GM21515 (cell line): ENCODE results near the gene CNOT6L.
"Not testable (repeated sequence)": the region's sequence is repeated elsewhere in the genome, so short reads cannot be mapped to it uniquely, and the experiment has no call there.

Experiments
- ATAC-seq: cut with Tn5 transposase; IDR thresholded peaks from one replicate; pipeline ENCODE4 v1.9.1; 2021; ENCODE audit not compliant: unreplicated experiment

Gene CNOT6L

GRCh38 chr4:77782102-77782835, 36.9 kb downstream of the CNOT6L start:
- ATAC-seq = no peak

- not testable (repeated sequence) for ATAC-seq
Measured at GRCh38 chr4:77780762-77781161, 38.4 kb downstream of the CNOT6L start.

DNA sequence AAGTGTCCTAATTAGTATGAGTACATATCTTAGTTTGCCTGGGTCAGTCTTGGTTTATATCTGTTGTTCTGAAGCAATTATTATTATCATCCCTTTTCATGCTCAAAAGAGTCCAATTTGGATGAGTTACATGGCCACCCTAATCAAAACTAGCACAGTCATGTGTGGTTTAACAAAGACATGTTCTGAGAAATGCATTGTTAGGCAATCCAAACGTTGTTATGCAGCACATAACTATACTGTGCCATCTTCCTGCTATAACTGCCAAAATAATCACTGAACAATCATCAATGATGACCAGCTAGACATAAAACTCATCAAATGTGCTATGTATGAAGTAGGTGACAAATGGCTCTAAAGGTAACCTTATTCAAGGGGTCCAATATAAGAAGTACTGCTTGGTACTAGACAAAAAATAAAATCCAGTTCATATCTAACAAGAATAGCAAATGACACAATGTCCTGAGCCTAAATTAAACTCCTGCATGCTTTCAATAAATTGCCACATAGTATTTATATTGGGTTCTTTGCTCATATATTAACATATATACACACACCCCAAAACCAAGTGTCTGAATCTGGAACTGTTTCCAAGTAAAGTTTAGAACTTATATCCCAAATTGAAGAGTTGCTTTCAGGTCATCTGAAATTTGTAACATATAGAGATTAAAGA, 41.9 kb downstream of the CNOT6L start:
- no peak for ATAC-seq

- no peak for ATAC-seq
Measured at GRCh38 chr4:77776182-77777134, 42.7 kb downstream of the CNOT6L start.

GRCh38 chr4:77773101-77773500, 46.1 kb downstream of the CNOT6L start:
- ATAC-seq = no peak

DNA sequence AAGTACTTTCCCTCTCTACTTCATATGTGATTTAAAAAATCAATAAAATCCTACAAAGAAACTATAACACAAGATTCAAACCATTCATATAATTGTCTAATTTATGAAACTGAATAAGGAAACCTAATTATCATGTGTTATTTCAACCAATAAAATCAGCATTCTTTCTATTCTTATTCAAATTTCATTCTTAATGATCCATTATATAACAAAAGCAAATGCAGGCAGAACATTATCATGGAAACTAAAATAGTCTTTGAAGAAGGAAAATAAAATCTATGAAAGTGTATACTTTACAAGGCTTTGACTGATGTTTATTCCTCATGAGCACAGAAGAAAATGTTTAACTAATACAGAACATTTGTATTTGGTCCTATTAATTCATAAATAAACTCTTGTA, 47.6 kb downstream of the CNOT6L start:
- ATAC-seq = no peak

GRCh38 chr4:77765720-77766119, 53.4 kb downstream of the CNOT6L start:
- no peak for ATAC-seq

DNA sequence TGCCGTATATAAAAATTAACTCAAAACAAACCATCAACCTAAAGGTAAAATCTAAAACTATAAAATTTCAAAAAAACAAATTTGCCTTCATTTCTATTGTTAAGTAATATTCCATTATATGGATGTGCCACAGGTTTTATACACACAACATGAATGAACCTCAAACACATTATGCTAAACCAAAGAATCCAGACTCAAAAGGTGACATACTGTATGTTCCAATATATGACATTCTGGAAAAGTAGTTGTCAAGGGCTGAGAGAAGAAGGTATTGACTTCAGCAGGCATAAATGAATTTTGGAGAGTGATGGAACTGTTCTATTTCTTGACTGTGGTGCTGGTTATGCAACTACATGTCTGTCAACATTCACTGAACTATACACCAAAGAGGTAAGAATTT, 56.6 kb downstream of the CNOT6L start:
- no peak for ATAC-seq

- no peak for ATAC-seq
Measured at GRCh38 chr4:77761595-77761994, 57.6 kb downstream of the CNOT6L start.

DNA sequence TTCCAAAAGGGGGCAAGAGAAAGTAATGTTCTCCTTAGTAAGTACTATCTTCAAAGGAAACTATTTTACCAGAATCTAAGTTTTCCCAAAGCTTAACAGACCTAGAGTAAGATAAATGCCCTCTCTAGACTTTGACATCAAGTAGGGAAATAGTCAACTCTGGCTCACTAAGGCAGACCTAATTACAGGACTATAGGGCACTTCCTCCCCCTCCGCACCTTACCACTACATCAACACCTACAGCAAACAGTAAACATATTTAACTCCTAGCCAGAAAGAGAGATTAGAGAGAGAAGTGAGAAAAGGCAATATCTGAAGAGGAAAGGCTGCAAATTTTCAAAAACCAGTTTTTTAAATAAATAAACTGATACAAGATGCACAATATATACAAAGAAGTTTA, 60.4 kb downstream of the CNOT6L start:
- ATAC-seq = no peak

DNA sequence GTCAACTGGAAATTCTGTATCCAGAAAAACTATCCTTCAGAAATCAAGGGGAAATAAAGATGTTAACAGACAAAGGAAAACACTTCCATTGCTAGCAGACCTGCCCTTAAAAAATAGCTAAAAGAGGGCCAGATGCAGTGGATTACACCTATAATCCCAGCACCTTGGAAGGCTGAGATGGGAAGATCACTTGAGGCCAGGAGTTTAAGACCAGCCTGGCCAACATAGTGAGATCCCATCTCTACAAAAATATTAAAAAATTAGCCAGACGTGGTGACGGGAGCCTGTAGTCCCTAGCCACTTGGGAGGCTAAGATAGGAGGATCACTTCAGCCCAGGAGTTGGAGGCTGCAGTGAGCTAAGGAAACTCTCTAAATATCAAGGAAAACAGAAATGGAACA, 67.4 kb downstream of the CNOT6L start:
- no peak for ATAC-seq

DNA sequence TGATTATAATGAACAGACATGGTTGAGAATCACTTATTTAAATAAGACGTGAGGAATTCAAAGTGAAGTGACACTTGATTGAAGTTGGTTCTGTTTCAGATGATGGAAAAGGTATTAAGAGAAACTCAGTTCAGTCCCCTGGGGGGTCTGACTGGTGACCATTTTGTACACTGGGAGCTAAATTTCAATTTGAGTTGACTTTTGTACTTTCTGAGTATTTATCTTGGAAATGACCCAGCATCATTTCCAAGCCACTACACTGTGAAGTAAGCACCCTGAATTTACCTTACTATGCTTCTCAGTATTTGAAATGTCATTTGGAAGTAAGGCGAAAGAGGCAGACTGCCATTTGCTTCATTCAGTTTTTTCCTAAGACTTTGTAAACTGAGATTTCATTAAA, 73.4 kb downstream of the CNOT6L start:
- no peak for ATAC-seq

DNA sequence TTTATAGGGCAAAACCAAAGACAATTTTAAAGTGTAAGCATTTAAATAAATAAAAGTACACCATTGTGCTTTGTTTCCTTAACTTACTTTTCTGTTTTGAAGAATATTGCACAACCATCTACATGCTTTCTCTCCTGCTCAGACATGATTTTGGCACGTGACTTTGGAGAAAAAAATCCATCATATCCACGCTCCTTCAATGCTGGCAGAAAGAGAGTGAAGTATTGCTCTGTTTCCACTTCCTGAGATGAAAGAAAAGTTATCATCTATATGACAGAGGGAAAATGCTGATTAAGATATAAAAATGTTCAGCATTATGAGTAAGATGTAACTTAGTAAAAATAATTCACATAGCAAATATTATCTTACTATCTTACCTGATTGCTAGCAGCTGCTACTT, 77.1 kb downstream of the CNOT6L start:
- ATAC-seq = no peak

DNA sequence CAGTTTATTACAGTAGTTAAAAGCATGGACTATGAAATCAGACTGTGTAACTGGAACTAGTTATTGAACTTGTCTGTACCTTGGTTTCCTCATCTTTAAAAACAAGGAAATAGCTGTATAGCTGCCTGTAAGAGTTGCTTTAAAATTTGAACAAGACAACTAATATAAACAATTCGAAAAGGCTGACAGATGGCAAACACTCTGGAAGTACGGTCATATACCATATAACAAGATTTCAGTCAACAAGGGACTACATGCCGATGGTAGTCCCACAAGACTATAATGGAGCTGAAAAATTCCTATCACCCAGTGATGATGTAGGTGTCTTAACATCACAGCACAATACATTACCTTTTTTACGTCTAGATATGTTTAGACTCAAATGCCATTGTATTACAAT, 78.7 kb downstream of the CNOT6L start:
- ATAC-seq = no peak

- peak; percentile 80 for ATAC-seq
Measured at GRCh38 chr4:77734928-77735327, 84.2 kb downstream of the CNOT6L start.

DNA sequence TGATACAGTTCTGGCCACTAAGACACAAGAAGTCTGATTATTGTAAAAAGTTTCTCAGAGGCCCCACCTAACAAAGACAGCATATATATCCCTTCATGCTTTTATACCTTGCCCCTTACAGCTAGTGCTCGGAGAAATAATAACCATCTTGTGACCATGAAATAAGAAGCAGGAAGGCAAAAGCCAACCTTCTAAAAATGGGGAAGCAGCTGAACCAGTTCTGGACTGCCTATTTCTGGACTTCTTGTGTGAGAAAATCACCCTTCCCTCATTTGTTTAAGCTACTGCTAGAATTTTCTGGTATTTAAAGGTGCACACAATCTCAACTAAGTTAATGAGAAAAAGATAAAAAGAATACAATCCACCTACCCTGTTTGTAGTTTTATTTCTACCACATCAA, 87.5 kb downstream of the CNOT6L start:
- ATAC-seq = no peak

DNA sequence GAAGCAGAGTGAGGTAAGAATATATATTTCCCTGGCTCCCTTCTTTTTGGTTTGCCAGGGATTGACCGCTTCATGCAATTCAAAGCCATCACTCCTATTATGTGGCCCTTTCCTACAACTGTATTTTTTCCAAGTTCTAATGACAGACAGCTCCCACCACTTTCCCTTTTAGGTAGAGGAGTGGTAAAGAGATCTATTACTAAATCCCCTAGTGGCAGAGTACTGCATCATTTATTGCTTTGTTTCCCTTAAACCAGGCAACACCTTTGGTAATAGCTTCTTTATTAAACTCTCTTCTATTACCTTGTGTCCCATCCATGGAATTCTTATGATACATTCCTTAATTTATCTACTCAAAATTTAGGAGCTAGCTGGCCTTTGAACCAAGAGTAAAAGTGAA, 90.7 kb downstream of the CNOT6L start:
- no peak for ATAC-seq

GRCh38 chr4:77721073-77721472, 98.1 kb downstream of the CNOT6L start:
- no peak for ATAC-seq

GRCh38 chr4:77718500-77718899, 100.7 kb downstream of the CNOT6L start:
- not testable (repeated sequence) for ATAC-seq

GRCh38 chr4:77715414-77716290, 103.5 kb downstream of the CNOT6L start:
- no peak for ATAC-seq

DNA sequence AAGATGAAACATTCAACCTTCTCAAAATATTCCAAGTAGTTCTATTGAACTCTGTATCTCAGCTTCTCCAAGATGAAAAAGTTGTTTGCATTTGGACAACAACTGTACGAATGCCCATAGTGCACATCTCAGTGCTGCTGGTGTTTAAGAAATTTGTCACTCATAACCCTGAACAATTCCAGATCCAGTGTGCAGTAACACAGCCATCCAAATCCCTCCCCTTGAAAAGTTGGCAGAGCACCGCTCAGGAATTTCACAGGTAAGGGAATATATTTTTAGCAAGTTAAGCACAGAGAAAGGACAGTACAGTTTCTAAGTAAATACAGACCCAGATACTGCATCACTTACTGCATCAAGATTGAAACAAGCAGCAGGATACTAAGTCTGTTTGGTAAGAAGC, 104.7 kb downstream of the CNOT6L start:
- ATAC-seq = no peak
